Measurements from ENCODE around the gene THSD4. TPM values are rescaled to one million over a fixed set of nuclear protein-coding genes. Genes with fewer than 3 reads are reported as not detected.

THSD4 gene
- total and polyA plus RNA-seq, 8 donors, result 15.7 to 43.3 (median 19.1) TPM

DNA sequence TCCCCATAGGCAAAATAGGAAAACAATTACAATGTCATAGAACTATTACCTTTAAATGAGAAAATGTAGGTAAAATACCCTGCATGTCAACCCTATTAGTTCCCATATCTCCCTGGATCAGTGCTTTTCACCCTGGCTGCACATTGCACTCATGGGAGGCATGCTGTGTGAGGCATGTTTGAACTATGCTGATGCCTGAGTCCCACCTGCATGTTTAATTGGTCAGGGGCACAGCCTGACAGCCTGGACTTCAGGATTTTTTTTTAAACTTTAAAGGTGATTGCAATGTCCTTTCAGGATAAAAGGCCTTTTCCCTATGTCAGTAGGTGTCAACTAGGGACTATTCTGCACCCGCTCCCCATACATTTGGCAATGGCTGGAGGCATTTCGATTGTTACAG, 559.1 kb downstream of the THSD4 start:
- intact Hi-C loops (cut with DNase I), result no loop called here
- TF ChIP-seq, protein P1, sequence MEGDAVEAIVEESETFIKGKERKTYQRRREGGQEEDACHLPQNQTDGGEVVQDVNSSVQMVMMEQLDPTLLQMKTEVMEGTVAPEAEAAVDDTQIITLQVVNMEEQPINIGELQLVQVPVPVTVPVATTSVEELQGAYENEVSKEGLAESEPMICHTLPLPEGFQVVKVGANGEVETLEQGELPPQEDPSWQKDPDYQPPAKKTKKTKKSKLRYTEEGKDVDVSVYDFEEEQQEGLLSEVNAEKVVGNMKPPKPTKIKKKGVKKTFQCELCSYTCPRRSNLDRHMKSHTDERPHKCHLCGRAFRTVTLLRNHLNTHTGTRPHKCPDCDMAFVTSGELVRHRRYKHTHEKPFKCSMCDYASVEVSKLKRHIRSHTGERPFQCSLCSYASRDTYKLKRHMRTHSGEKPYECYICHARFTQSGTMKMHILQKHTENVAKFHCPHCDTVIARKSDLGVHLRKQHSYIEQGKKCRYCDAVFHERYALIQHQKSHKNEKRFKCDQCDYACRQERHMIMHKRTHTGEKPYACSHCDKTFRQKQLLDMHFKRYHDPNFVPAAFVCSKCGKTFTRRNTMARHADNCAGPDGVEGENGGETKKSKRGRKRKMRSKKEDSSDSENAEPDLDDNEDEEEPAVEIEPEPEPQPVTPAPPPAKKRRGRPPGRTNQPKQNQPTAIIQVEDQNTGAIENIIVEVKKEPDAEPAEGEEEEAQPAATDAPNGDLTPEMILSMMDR (IDR thresholded peaks at IDR 0.05), result no peak
- DNase-seq (no peak), ATAC-seq (no peak)
- Histone ChIP-seq H3K4me3 (no peak overlapping the region), H3K27me3 (no peaks in the 10 kb centered on the region), H3K27ac (no peak overlapping the region), H3K4me1 (no peaks in the 10 kb centered on the region), H3K9me3 (no peaks in the 10 kb centered on the region), H3K36me3 (no peaks in the 10 kb centered on the region)

DNA sequence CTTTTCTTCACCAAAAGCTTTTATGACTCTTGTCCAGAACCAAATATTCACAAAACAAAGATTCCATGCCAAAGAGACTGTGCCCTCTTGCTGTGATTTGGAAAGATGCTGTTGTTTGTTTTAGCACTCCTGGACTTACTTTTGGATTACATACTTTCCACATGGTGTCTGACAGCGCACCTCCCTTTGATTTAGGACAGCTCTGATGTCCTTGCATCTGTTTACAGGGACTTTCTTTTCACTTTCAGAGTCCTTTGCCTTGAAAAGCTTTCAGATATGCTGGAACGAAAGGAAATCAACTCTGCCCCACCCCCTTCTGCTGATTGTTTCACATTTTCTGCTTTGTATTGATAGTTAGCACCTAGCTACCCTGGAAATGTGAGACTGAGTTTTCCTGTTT, 562.1 kb downstream of the THSD4 start:
- intact Hi-C loops (cut with DNase I), result no loop called here
- H3K4me1 ChIP-seq, result peaks cover 0 to 3% of the 10 kb centered on the region in 2 donors
- H3K27me3 ChIP-seq, result no peaks in the 10 kb centered on the region
- H3K27ac ChIP-seq, result no peak overlapping the region
- H3K4me3 ChIP-seq, result no peak overlapping the region
- TF ChIP-seq, protein P1 (IDR thresholded peaks at IDR 0.05), result no peak
- H3K9me3 ChIP-seq, result no peaks in the 10 kb centered on the region
- no peaks in the 10 kb centered on the region for H3K36me3 ChIP-seq
- no peak for ATAC-seq
- no peak for DNase-seq

- TF ChIP-seq, protein P1 (IDR thresholded peaks at IDR 0.05), result no peak
- Histone ChIP-seq H3K9me3 (no peaks in the 10 kb centered on the region), H3K36me3 (no peaks in the 10 kb centered on the region), H3K4me3 (no peak overlapping the region), H3K27ac (no peak overlapping the region), H3K4me1 (peaks cover 0 to 3% of the 10 kb centered on the region in 2 donors), H3K27me3 (no peaks in the 10 kb centered on the region)
- intact Hi-C loops (cut with DNase I), result no loop called here
- ATAC-seq (no peak), DNase-seq (no peak)
Observed at GRCh38 chr15:71677766-71678165, 562.5 kb downstream of the THSD4 start.

GRCh38 chr15:71678191-71678590, 562.9 kb downstream of the THSD4 start:
- no peaks in the 10 kb centered on the region for H3K9me3 ChIP-seq
- ATAC-seq, result no peak
- no peak overlapping the region for H3K27ac ChIP-seq

GRCh38 chr15:71678605-71679004, 563.3 kb downstream of the THSD4 start:
- Histone ChIP-seq H3K4me1 (peaks cover 0 to 3% of the 10 kb centered on the region in 2 donors), H3K27me3 (no peaks in the 10 kb centered on the region), H3K4me3 (no peak overlapping the region), H3K36me3 (no peaks in the 10 kb centered on the region), H3K27ac (no peak overlapping the region), H3K9me3 (no peaks in the 10 kb centered on the region)
- intact Hi-C loops (cut with DNase I), result no loop called here
- ATAC-seq (no peak), DNase-seq (no peak)
- TF ChIP-seq, protein P1 (IDR thresholded peaks at IDR 0.05), result no peak

More at GRCh38 chr15:71678191-71678590, 562.9 kb downstream of the THSD4 start:
- TF ChIP-seq, protein P1 (IDR thresholded peaks at IDR 0.05), result no peak
- DNase-seq, result no peak
- intact Hi-C loops (cut with DNase I), result no loop called here
- peaks cover 0 to 3% of the 10 kb centered on the region in 2 donors for H3K4me1 ChIP-seq
- no peaks in the 10 kb centered on the region for H3K36me3 ChIP-seq
- H3K4me3 ChIP-seq, result no peak overlapping the region
- H3K27me3 ChIP-seq, result no peaks in the 10 kb centered on the region
